Tibial nerve (tissue), 3 donors: ENCODE results near the gene INHBB.

Source experiments
- CTCF ChIP-seq, 5 experiments: fragments of 200-600 bp in 3 of 5; fragments of 450-650 bp in 2 of 5; sonication (generic) in 3 of 5; IDR thresholded peaks; one replicate each; pipeline ENCODE4 v1.5.1; 2016 to 2019; ENCODE audit warnings: antibody characterized with exemption in 5 of 5, mild to moderate bottlenecking in 3 of 5, moderate library complexity in 2 of 5
- POLR2A ChIP-seq, 2 donors: fragments of 450-650 bp; IDR thresholded peaks; one replicate each; pipeline ENCODE4 v1.6.1; 2017; ENCODE audit warnings: antibody characterized with exemption in 2 of 2, mild to moderate bottlenecking in 2 of 2, moderate library complexity in 2 of 2

GRCh38 chr2:120299561-120299960 is 46.4 kb upstream of the INHBB start:
- TF ChIP-seq POLR2A (IDR thresholded peaks at IDR 0.05) (no peak), CTCF (IDR thresholded peaks at IDR 0.05) (no peak)
